ENCODE data around the gene IL4R. TPM values are rescaled to one million over a fixed set of nuclear protein-coding genes. Genes with fewer than 3 reads are reported as not detected.

IL4R gene
- total and polyA plus RNA-seq, 2 of the 13 experiments (the other 11 are each of a cell fraction or from before 2014, with no cell fraction given), result 15.9 to 49.6 TPM

- H3K4me1 ChIP-seq (ENCODE audit: insufficient read depth, low read length), result no peaks in the 10 kb centered on the region
- WGBS (ENCODE audit: low lambda C conversion rate), result 96% methylated on average over 11 of the region's 12 CpGs
- H3K27me3 ChIP-seq (ENCODE audit: control insufficient read depth in 1 of 2, insufficient read depth in 2 of 2, low read length in 2 of 2), result no peaks in the 10 kb centered on the region
- peak; percentile 51 for DNase-seq (ENCODE audit: low spot score)
- CTCF ChIA-PET (ENCODE audit: low intra/inter-chr PET ratio, low total read pairs), result interaction anchor here (1.6 kb wide), 1 partner anchor 121 kb away, joined by 4 read pairs; no protein-coding TSS in a partner anchor
- H4K20me1 ChIP-seq (ENCODE audit: insufficient read depth, low read length), result no peaks in the 10 kb centered on the region
- POLR2A ChIA-PET, result no interaction called here
- no TSS peak for BruUV-seq (replicated peaks)
- H3K9ac ChIP-seq (ENCODE audit: insufficient read depth, low read depth, low read length), result no peak overlapping the region
- in situ Hi-C loops (cut with HindIII; ENCODE audit: extremely low pct_ligation_motif_present, low pct_unique_long_range_greater_than_20kb), result no loop called here
- no peak overlapping the region for H3K4me2 ChIP-seq (ENCODE audit: low read depth, low read length)
- H3K9me3 ChIP-seq (ENCODE audit: low read length), result no peaks in the 10 kb centered on the region
- no peak overlapping the region for H2AFZ ChIP-seq (ENCODE audit: low read length)
- intact Hi-C loops (cut with micrococcal nuclease; ENCODE audit: unreplicated experiment), result no loop called here
- H3K27ac ChIP-seq (ENCODE audit: extremely low read length, insufficient read depth, low read length), result no peak overlapping the region
- ATAC-seq, result peak; percentile 85
- peaks cover 38 to 65% of the 10 kb centered on the region in 2 experiments for H3K36me3 ChIP-seq (replicated peaks in 1 of 2; ENCODE audit: control insufficient read depth in 1 of 2, insufficient read depth in 2 of 2, low read length in 2 of 2)
- H3K4me3 ChIP-seq (replicated peaks in 1 of 3; ENCODE audit: insufficient read depth in 1 of 3, low read depth in 2 of 3, low read length in 3 of 3), result no peak overlapping the region
- FAIRE-seq, result no peak
- H3K79me2 ChIP-seq (ENCODE audit: insufficient read depth, low read length), result no peaks in the 10 kb centered on the region
- TF ChIP-seq ZNF670 (CRISPR knock-in tag; IDR thresholded peaks at IDR 0.05; ENCODE audit: borderline replicate concordance) (no peak), ZNF556 (CRISPR knock-in tag; IDR thresholded peaks at IDR 0.05; ENCODE audit: borderline replicate concordance) (no peak), FOXM1 (CRISPR knock-in tag; IDR thresholded peaks at IDR 0.05) (no peak), ZNF672 (CRISPR knock-in tag; IDR thresholded peaks at IDR 0.05) (no peak), ZNF790 (CRISPR knock-in tag; IDR thresholded peaks at IDR 0.05; ENCODE audit: borderline replicate concordance) (no peak), SOX13 (IDR thresholded peaks at IDR 0.05) (no peak), SOX13 (CRISPR knock-in tag; conservative IDR thresholded peaks at IDR 0.05 in 1 of 2, IDR thresholded peaks at IDR 0.05 in 1 of 2) (no peak), HNRNPUL1 (IDR thresholded peaks at IDR 0.05; ENCODE audit: low read depth, low read length) (no peak), SKIL (CRISPR knock-in tag; IDR thresholded peaks at IDR 0.05; ENCODE audit: borderline replicate concordance) (no peak), ZBTB33 (CRISPR knock-in tag; IDR thresholded peaks at IDR 0.05) (peak; percentile 31; the same call in 1 of the 2 replicates), KLF12 (CRISPR knock-in tag; IDR thresholded peaks at IDR 0.05; ENCODE audit: borderline replicate concordance) (no peak), SMAD9 (CRISPR knock-in tag; IDR thresholded peaks at IDR 0.05) (no peak)
- TF ChIP-seq, protein P1, sequence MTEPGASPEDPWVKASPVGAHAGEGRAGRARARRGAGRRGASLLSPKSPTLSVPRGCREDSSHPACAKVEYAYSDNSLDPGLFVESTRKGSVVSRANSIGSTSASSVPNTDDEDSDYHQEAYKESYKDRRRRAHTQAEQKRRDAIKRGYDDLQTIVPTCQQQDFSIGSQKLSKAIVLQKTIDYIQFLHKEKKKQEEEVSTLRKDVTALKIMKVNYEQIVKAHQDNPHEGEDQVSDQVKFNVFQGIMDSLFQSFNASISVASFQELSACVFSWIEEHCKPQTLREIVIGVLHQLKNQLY (CRISPR knock-in tag; IDR thresholded peaks at IDR 0.05), result no peak
- TF ChIP-seq, protein P2, sequence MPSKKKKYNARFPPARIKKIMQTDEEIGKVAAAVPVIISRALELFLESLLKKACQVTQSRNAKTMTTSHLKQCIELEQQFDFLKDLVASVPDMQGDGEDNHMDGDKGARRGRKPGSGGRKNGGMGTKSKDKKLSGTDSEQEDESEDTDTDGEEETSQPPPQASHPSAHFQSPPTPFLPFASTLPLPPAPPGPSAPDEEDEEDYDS (CRISPR knock-in tag; IDR thresholded peaks at IDR 0.05), result no peak
- TF ChIP-seq, protein P3, sequence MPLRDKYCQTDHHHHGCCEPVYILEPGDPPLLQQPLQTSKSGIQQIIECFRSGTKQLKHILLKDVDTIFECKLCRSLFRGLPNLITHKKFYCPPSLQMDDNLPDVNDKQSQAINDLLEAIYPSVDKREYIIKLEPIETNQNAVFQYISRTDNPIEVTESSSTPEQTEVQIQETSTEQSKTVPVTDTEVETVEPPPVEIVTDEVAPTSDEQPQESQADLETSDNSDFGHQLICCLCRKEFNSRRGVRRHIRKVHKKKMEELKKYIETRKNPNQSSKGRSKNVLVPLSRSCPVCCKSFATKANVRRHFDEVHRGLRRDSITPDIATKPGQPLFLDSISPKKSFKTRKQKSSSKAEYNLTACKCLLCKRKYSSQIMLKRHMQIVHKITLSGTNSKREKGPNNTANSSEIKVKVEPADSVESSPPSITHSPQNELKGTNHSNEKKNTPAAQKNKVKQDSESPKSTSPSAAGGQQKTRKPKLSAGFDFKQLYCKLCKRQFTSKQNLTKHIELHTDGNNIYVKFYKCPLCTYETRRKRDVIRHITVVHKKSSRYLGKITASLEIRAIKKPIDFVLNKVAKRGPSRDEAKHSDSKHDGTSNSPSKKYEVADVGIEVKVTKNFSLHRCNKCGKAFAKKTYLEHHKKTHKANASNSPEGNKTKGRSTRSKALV (CRISPR knock-in tag; IDR thresholded peaks at IDR 0.05), result no peak
Observed at GRCh38 chr16:27355610-27356009, 41.8 kb downstream of the IL4R start.

Measured in HepG2 (cell line).